ENCODE data around the gene HEXA.

GRCh38 chr15:72379856-72380430 is 4.1 kb upstream of the HEXA start:
- TF ChIP-seq POLR2AphosphoS5 (IDR thresholded peaks at IDR 0.05; ENCODE audit: low read depth), result no peak
- TF ChIP-seq CTCF (IDR thresholded peaks at IDR 0.05; ENCODE audit: insufficient read depth, low read length), result no peak
- no peak for TF ChIP-seq REST (IDR thresholded peaks at IDR 0.05; ENCODE audit: insufficient replicate concordance, low read depth)

Measured in HL-60 (cell line).